Colonic mucosa (tissue), 4 donors: ENCODE results near the gene BCAS4. TPM values are rescaled to one million over a fixed set of nuclear protein-coding genes. Genes with fewer than 3 reads are reported as not detected.

Experiments
- DNase-seq: peaks from one replicate; pipeline ENCODE4 v3.0.0-alpha.2; 2020
- H3K27ac ChIP-seq: fragments of 200-600 bp; one replicate; pipeline ENCODE4 v1.8.0; 2021
- H3K27me3 ChIP-seq: fragments of 200-600 bp; one replicate; pipeline ENCODE4 v1.8.0; 2021
- H3K36me3 ChIP-seq: fragments of 200-600 bp; one replicate; pipeline ENCODE4 v1.8.0; 2021
- H3K4me1 ChIP-seq: fragments of 200-600 bp; one replicate; pipeline ENCODE4 v1.8.0; 2021; ENCODE audit warnings: mild to moderate bottlenecking
- H3K4me3 ChIP-seq: fragments of 200-600 bp; one replicate; pipeline ENCODE4 v1.8.0; 2021
- H3K9ac ChIP-seq, 2 donors: one replicate each; pipeline ENCODE4 v1.7.0; 2013; ENCODE audit warnings: control low read depth in 2 of 2, low read depth in 2 of 2, low read length in 2 of 2
- H3K9me3 ChIP-seq: fragments of 200-600 bp; one replicate; pipeline ENCODE4 v1.8.0; 2021
- CTCF ChIP-seq: fragments of 200-600 bp; IDR thresholded peaks from one replicate; pipeline ENCODE4 v1.8.0; 2022; ENCODE audit warnings: antibody characterized with exemption, mild to moderate bottlenecking
- intact Hi-C: fragments of 100-400 bp; cut with DNase I; formaldehyde crosslinking; loops from one replicate; pipeline ENCODE4 v1.14.1; 2022
- total RNA-seq, 2 donors: library from RNA; stranded (reverse); fragmentation: NEBNext Ultra II Directional in 1 of 2; extraction: Animal tissue kit (Norgen Biotek cat#: 25700) in 1 of 2; gene quantifications; one replicate each; pipeline ENCODE4 v1.2.1, GENCODE V29; 2021
- donor health status: healthy.
- donor health status: DM: no; HTN: no; CAD: no.
- donor health status: DM: no; HTN: no; CAD: no.

BCAS4 gene
- total RNA-seq: 1 to 10 TPM; 1.1 to 2.7 TPM

- intact Hi-C loops: loop anchor here (5.0 kb wide), 1 partner anchor 132 kb away; no protein-coding TSS in a partner anchor
- Histone ChIP-seq H3K36me3 (no peaks in the 10 kb centered on the region), H3K9me3 (no peaks in the 10 kb centered on the region), H3K27ac (peak within 1 kb of the TSS; percentile 15), H3K9ac (peak within 1 kb of the TSS; percentile 64 to 65), H3K4me1 (peaks cover 7% of the 10 kb centered on the region), H3K27me3 (no peaks in the 10 kb centered on the region), H3K4me3 (peak within 1 kb of the TSS; percentile 73)
- DNase-seq: peak; percentile 74
- TF ChIP-seq CTCF: peak; percentile 72
Measured at GRCh38 chr20:50794846-50795634, at the start of gene BCAS4. TSS of gene BCAS4 (plus strand) at chr20:50795061. CDS start at chr20:50795084, 23 bp downstream.

- H3K27me3 ChIP-seq: no peaks in the 10 kb centered on the region
- TF ChIP-seq CTCF: no peak
- H3K4me1 ChIP-seq: peaks cover 7% of the 10 kb centered on the region
- H3K9me3 ChIP-seq: no peaks in the 10 kb centered on the region
- peak overlapping the region; percentile 52 for H3K27ac ChIP-seq
- no peak overlapping the region for H3K4me3 ChIP-seq
- peak; percentile 39 for DNase-seq
- intact Hi-C loops: loop anchor here (10.0 kb wide), 1 partner anchor 121 kb away; no protein-coding TSS in a partner anchor
- no peaks in the 10 kb centered on the region for H3K36me3 ChIP-seq
- H3K9ac ChIP-seq: peak overlapping the region in 1 of 2 donors; percentile 40
Measured at GRCh38 chr20:50745634-50746137, 49.2 kb upstream of the BCAS4 start.

GRCh38 chr20:50746138-50746940, 48.5 kb upstream of the BCAS4 start:
- Histone ChIP-seq H3K4me3 (no peak overlapping the region), H3K27me3 (no peaks in the 10 kb centered on the region), H3K27ac (peak overlapping the region; percentile 52), H3K4me1 (peaks cover 7% of the 10 kb centered on the region), H3K36me3 (no peaks in the 10 kb centered on the region), H3K9ac (no peak overlapping the region), H3K9me3 (no peaks in the 10 kb centered on the region)
- intact Hi-C loops: loop anchor here (10.0 kb wide), 1 partner anchor 122 kb away; no protein-coding TSS in a partner anchor
- DNase-seq: peak; percentile 77
- no peak for TF ChIP-seq CTCF

GRCh38 chr20:50747275-50747674, 47.6 kb upstream of the BCAS4 start:
- intact Hi-C loops: loop anchor here (10.0 kb wide), 1 partner anchor 122 kb away; no protein-coding TSS in a partner anchor
- H3K9ac ChIP-seq: no peak overlapping the region

More at GRCh38 chr20:50747275-50747674, 47.6 kb upstream of the BCAS4 start:
- Histone ChIP-seq H3K9me3 (no peaks in the 10 kb centered on the region), H3K4me1 (peaks cover 7% of the 10 kb centered on the region), H3K27ac (peak overlapping the region; percentile 52), H3K27me3 (no peaks in the 10 kb centered on the region), H3K36me3 (no peaks in the 10 kb centered on the region), H3K4me3 (no peak overlapping the region)
- no peak for TF ChIP-seq CTCF
- peak; percentile 12 for DNase-seq
